Endothelial cell (in vitro differentiated cells): Measurements from ENCODE around the gene SVIL. TPM values are rescaled to one million over a fixed set of nuclear protein-coding genes. Genes with fewer than 3 reads are reported as not detected.
"Not testable (repeated sequence)": the region's sequence is repeated elsewhere in the genome, so short reads cannot be mapped to it uniquely, and the experiment has no call there.

ENCODE experiments used
- DNase-seq: peaks from one replicate; pipeline ENCODE4 v3.0.0; 2021; ENCODE audit warnings: low spot score
- H3K27ac Mint-ChIP-seq: one replicate; pipeline ENCODE4 v1.8.0; 2021; ENCODE audit warnings: mixed read lengths, inconsistent platforms; ENCODE audit not compliant: unreplicated experiment
- H3K27me3 Mint-ChIP-seq: one replicate; pipeline ENCODE4 v1.8.0; 2021; ENCODE audit warnings: mild to moderate bottlenecking, moderate library complexity, mixed read lengths, inconsistent platforms; ENCODE audit not compliant: unreplicated experiment
- H3K36me3 Mint-ChIP-seq: one replicate; pipeline ENCODE4 v1.8.0; 2021; ENCODE audit warnings: mild to moderate bottlenecking, low read depth, mixed read lengths, inconsistent platforms; ENCODE audit not compliant: unreplicated experiment
- H3K4me1 Mint-ChIP-seq: one replicate; pipeline ENCODE4 v1.8.0; 2021; ENCODE audit warnings: mild to moderate bottlenecking, mixed read lengths, inconsistent platforms; ENCODE audit not compliant: unreplicated experiment
- H3K4me3 Mint-ChIP-seq: one replicate; pipeline ENCODE4 v1.8.0; 2021; ENCODE audit warnings: mild to moderate bottlenecking, mixed read lengths, inconsistent platforms; ENCODE audit not compliant: unreplicated experiment
- H3K9me3 Mint-ChIP-seq: one replicate; pipeline ENCODE4 v1.8.0; 2021; ENCODE audit warnings: mixed read lengths, inconsistent platforms; ENCODE audit not compliant: unreplicated experiment
- total RNA-seq: library from RNA; stranded (reverse); fragmentation: NEBNext Ultra II Directional; extraction: Animal tissue kit (Norgen Biotek cat#: 25700); gene quantifications from one replicate; pipeline ENCODE4 v1.2.1, GENCODE V29; 2021; ENCODE audit not compliant: unreplicated experiment
- TF ChIP-seq, protein P1 (sequence below): fragments of 200-600 bp; sonication (generic); IDR thresholded peaks from one replicate; pipeline ENCODE4 v1.5.0; 2021; ENCODE audit warnings: antibody characterized with exemption; ENCODE audit not compliant: unreplicated experiment

SVIL gene
- total RNA-seq, 1 donor from 2014 or later, result 125 TPM

DNA sequence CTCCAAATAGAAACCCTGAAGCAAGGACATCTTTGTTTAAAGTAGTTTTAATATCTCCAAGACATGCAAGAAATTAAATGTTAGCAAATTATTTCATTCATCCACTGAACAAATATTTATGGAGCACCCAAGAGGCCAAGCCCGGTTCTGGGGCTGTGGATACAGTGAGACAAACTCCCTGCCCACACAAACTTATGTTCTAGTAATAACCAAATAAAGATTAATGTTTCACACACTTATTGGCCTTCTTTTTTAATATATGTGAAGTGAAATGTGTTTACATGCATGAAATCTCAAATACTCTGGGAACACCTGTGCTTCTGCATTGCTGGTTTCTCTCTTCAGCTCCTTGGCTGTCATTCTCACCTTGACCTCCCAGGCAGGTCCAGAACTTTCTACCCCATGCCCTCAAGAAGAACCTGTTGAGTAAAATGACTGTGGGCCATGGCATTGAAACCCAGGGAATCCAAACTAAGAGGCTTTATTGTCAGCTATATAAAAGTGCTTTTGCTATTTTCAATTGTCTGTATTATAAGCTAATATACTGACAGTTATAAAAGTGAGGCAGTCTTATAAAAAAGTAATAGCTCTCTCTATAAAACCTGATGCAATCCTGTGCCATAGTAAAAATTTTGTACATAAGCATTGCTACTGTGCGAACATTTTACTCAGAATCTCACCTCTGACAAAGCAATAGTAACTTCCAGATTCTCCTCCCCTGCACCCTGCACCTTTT is 43.7 kb downstream of the SVIL start:
- Mint-ChIP-seq H3K27ac (peak overlapping the region; percentile 9), H3K4me1 (peaks cover 24% of the 10 kb centered on the region), H3K36me3 (peaks cover 19% of the 10 kb centered on the region), H3K4me3 (no peak overlapping the region), H3K27me3 (peaks cover 9% of the 10 kb centered on the region), H3K9me3 (no peaks in the 10 kb centered on the region)
- DNase-seq, result no peak
- TF ChIP-seq, protein P1, sequence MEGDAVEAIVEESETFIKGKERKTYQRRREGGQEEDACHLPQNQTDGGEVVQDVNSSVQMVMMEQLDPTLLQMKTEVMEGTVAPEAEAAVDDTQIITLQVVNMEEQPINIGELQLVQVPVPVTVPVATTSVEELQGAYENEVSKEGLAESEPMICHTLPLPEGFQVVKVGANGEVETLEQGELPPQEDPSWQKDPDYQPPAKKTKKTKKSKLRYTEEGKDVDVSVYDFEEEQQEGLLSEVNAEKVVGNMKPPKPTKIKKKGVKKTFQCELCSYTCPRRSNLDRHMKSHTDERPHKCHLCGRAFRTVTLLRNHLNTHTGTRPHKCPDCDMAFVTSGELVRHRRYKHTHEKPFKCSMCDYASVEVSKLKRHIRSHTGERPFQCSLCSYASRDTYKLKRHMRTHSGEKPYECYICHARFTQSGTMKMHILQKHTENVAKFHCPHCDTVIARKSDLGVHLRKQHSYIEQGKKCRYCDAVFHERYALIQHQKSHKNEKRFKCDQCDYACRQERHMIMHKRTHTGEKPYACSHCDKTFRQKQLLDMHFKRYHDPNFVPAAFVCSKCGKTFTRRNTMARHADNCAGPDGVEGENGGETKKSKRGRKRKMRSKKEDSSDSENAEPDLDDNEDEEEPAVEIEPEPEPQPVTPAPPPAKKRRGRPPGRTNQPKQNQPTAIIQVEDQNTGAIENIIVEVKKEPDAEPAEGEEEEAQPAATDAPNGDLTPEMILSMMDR, result no peak

DNA sequence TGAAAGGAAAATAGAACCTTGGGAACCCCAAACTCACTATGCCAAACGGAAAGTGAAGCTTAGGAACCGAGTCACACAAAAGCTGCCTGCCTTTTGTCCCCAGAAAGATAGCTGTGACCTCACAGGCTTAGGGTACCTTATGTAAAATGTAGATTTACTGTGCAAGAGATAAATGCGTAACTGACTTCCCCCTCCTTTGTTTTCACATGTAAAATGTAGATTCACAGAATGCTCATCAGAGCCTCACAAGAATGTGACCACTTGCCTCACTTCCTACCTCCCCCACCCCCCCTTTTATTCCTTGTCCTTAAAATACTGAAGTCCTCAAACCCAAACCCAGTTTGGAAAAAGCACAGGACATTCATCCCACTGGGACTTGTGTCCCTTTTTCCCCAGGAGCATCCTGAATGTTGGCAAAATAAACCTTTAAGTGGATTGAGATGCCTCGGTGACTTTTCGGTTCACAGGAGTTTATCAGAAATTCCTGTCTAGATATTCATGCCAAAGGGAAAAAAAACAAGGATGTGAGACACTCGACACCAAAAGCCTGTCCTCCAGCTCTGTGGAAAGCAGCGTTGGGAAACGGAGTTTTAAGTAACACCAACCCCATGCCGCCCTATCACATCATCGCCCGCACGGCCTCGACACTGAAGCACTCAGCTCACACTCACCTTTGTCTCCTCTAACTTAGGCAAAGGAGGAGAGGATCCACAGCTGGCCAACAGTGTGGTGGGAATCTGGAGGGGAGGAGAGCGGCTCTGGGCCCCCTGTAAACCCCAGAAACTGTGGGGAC is 45.9 kb downstream of the SVIL start:
- TF ChIP-seq, protein P1, result no peak
- Mint-ChIP-seq H3K27ac (peak overlapping the region; percentile 48), H3K4me1 (peaks cover 24% of the 10 kb centered on the region), H3K36me3 (peaks cover 19% of the 10 kb centered on the region), H3K4me3 (no peak overlapping the region), H3K9me3 (no peaks in the 10 kb centered on the region), H3K27me3 (peaks cover 7% of the 10 kb centered on the region)
- no peak for DNase-seq

GRCh38 chr10:29587750-29588628 is 46.8 kb downstream of the SVIL start:
- not testable (repeated sequence) for H3K27me3 Mint-ChIP-seq, H3K27ac Mint-ChIP-seq, H3K9me3 Mint-ChIP-seq, H3K4me3 Mint-ChIP-seq, DNase-seq
- peaks cover 24% of the 10 kb centered on the region for H3K4me1 Mint-ChIP-seq
- H3K36me3 Mint-ChIP-seq, result peaks cover 21% of the 10 kb centered on the region

DNA sequence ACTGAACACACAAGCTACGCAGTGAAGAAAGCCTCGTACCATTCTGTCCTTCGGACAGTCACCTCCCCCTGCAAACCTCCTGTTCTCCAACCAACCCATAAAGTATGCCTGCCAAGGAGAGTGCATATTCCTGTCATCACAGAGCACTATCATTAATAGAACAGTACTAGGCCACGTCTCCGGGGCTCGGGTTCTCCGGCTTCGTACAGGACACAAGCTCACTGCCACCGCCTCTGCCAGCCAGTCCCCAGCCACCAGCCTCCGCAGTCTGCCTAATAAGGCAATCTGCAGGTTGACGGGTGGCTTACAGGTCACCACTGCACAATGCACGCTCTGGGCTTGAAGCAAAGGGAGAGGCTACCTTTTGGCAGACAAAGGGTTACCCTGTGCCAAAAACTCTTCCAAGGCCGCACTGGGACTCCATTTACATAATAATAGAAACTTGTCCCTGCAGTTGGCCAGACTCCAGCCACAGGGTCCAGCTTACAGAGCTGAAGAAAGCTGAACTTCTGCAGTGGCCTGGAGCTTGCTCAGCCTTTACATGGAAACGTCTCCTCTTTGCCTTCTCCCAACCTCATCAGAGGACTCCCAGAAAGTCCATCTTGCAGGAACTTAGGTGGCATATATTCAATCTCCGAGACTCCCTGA is 47.5 kb downstream of the SVIL start:
- Mint-ChIP-seq H3K36me3 (peaks cover 21% of the 10 kb centered on the region), H3K4me1 (peaks cover 28% of the 10 kb centered on the region)
- not testable (repeated sequence) for H3K27ac Mint-ChIP-seq, H3K27me3 Mint-ChIP-seq, DNase-seq, H3K9me3 Mint-ChIP-seq, H3K4me3 Mint-ChIP-seq

- Mint-ChIP-seq H3K27ac (no peak overlapping the region), H3K27me3 (peaks cover 10% of the 10 kb centered on the region), H3K4me1 (peaks cover 28% of the 10 kb centered on the region), H3K36me3 (peaks cover 21% of the 10 kb centered on the region), H3K4me3 (no peak overlapping the region), H3K9me3 (no peaks in the 10 kb centered on the region)
- TF ChIP-seq, protein P1, result no peak
- DNase-seq, result no peak
Observed at GRCh38 chr10:29586509-29586908, 48.3 kb downstream of the SVIL start.
